ENCODE results near the gene BCL2L1. TPM values are rescaled to one million over a fixed set of nuclear protein-coding genes. Genes with fewer than 3 reads are reported as not detected.

BCL2L1 gene
- total RNA-seq, 1 experiment from 2014 or later: 226 TPM

DNA sequence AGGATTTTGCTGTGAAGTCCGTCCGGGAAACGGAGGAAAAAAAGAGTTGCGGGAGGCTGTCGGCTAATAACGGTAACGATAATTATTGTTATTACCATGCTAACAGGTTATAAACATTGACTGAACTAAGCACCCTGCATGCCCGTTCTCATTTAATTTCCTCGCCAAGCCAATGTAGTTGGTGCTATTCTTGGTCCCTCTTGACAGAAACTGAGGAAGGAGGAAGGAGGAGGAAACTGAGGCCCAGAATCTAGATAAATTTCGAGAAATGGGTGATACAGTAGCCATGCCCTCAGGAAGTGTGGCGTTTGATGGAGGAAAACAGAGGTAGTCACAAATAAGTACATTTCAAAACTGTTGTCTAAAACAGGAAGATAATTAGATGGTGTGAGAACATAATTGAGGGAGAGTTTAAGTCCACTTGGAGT is 16.9 kb upstream of the BCL2L1 start (continued):
- TF ChIP-seq REST (IDR thresholded peaks at IDR 0.05; ENCODE audit: low read depth) (no peak), EZH2phosphoT487 (IDR thresholded peaks at IDR 0.05; ENCODE audit: borderline replicate concordance) (no peak), MAX (IDR thresholded peaks at IDR 0.05) (no peak), CTCF (IDR thresholded peaks at IDR 0.05 in 2 of 3, conservative IDR thresholded peaks at IDR 0.05 in 1 of 3; ENCODE audit: borderline replicate concordance in 1 of 3, insufficient read depth in 1 of 3, low read depth in 2 of 3, low read length in 2 of 3) (no peak), SIN3A (IDR thresholded peaks at IDR 0.05; ENCODE audit: low read depth) (no peak)
- TF ChIP-seq, protein P1, sequence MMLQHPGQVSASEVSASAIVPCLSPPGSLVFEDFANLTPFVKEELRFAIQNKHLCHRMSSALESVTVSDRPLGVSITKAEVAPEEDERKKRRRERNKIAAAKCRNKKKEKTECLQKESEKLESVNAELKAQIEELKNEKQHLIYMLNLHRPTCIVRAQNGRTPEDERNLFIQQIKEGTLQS (IDR thresholded peaks at IDR 0.05): no peak

Measured in HCT116 (cell line).